HepG2 (cell line): Measurements from ENCODE around the gene BCAN. TPM values are rescaled to one million over a fixed set of nuclear protein-coding genes. Genes with fewer than 3 reads are reported as not detected.

Experiments
- CEBPB ChIP-seq: IDR thresholded peaks from 2 replicates; pipeline ENCODE4 v1.6.1; 2011; ENCODE audit warnings: low read depth, low read length, improper control_type of control experiment, borderline replicate concordance
- CREB3 ChIP-seq: sonication (generic); formaldehyde crosslinking; IDR thresholded peaks from 2 replicates; pipeline ENCODE4 v1.5.0; 2020; ENCODE audit warnings: missing genetic modification reagents
- FOSL1 ChIP-seq: sonication (generic); formaldehyde crosslinking; IDR thresholded peaks from 2 replicates; pipeline ENCODE4 v1.9.0; 2021; ENCODE audit warnings: missing genetic modification reagents, borderline replicate concordance
- HNRNPLL ChIP-seq: fragments of 200-400 bp; formaldehyde crosslinking; IDR thresholded peaks from 2 replicates; pipeline ENCODE4 v1.6.1; 2017; ENCODE audit warnings: mild to moderate bottlenecking, low read depth, low read length; ENCODE audit not compliant: poor library complexity, severe bottlenecking
- HOXA9 ChIP-seq: sonication (generic); formaldehyde crosslinking; IDR thresholded peaks from 2 replicates; pipeline ENCODE4 v1.8.1; 2022; ENCODE audit warnings: missing genetic modification reagents, mild to moderate bottlenecking, moderate library complexity, borderline replicate concordance
- MTF1 ChIP-seq: sonication (generic); formaldehyde crosslinking; IDR thresholded peaks from 2 replicates; pipeline ENCODE4 v1.5.0; 2020; ENCODE audit warnings: missing genetic modification reagents
- RBFOX2 ChIP-seq: fragments of 200-400 bp; formaldehyde crosslinking; IDR thresholded peaks from 2 replicates; pipeline ENCODE4 v1.6.1; 2017; ENCODE audit warnings: low read depth, mild to moderate bottlenecking, low read length
- TEAD2 ChIP-seq: sonication (generic); formaldehyde crosslinking; IDR thresholded peaks from 2 replicates; pipeline ENCODE4 v1.9.0; 2021; ENCODE audit warnings: missing genetic modification reagents
- ZNF280D ChIP-seq: sonication (generic); formaldehyde crosslinking; IDR thresholded peaks from 2 replicates; pipeline ENCODE4 v1.5.1; 2020; ENCODE audit warnings: mild to moderate bottlenecking, missing genetic modification reagents
- ZNF407 ChIP-seq: sonication (generic); formaldehyde crosslinking; IDR thresholded peaks from one replicate; pipeline ENCODE4 v1.5.1; 2020; ENCODE audit warnings: mild to moderate bottlenecking, missing genetic modification reagents; ENCODE audit errors: not compliant biosample characterization
- ZNF672 ChIP-seq: sonication (generic); formaldehyde crosslinking; IDR thresholded peaks from 2 replicates; pipeline ENCODE4 v1.8.1; 2022; ENCODE audit warnings: missing genetic modification reagents
- ZNF790 ChIP-seq: sonication (generic); formaldehyde crosslinking; IDR thresholded peaks from 2 replicates; pipeline ENCODE4 v1.8.0; 2022; ENCODE audit warnings: missing genetic modification reagents, mild to moderate bottlenecking, borderline replicate concordance
- ZSCAN12 ChIP-seq: sonication (generic); formaldehyde crosslinking; IDR thresholded peaks from 2 replicates; pipeline ENCODE4 v1.9.0; 2021; ENCODE audit warnings: mild to moderate bottlenecking, missing genetic modification reagents
- ZZZ3 ChIP-seq: sonication (generic); formaldehyde crosslinking; IDR thresholded peaks from 2 replicates; pipeline ENCODE4 v1.4.0; 2020; ENCODE audit warnings: missing genetic modification reagents, mild to moderate bottlenecking, borderline replicate concordance
- polyA plus RNA-seq, 8 experiments: library from polyadenylated mRNA; depleted of rRNA in 3 of 8; stranded (reverse) in 7 of 8; unstranded in 1 of 8; fragments of >200 nt; fragmentation: Illumina TruSeq in 4 of 8; extraction: Trizol in 4 of 8; gene quantifications; 2 replicates each; pipeline versions ENCODE4 v1.2.1 to v1.2.3, GENCODE V29; 2011 to 2016; ENCODE audit warnings: low read depth in 4 of 8, missing spikeins in 1 of 8, mixed read lengths in 1 of 8; ENCODE audit not compliant: insufficient read depth in 1 of 8
- total RNA-seq, 5 experiments: library from RNA; depleted of rRNA; stranded (reverse); fragments of >200 nt; fragmentation: Illumina TruSeq; extraction: Trizol; gene quantifications; 2 replicates each; pipeline ENCODE4 v1.2.3, GENCODE V29; 2016; ENCODE audit warnings: low read depth in 1 of 5

BCAN gene
- total and polyA plus RNA-seq, 2 of the 13 experiments (the other 11 are each of a cell fraction or from before 2014, with no cell fraction given) = not detected

- no peak for TF ChIP-seq CREB3 (CRISPR knock-in tag)
- no peak for TF ChIP-seq ZNF407 (CRISPR knock-in tag)
- TF ChIP-seq TEAD2 (CRISPR knock-in tag) = no peak
- TF ChIP-seq ZNF280D = no peak
- no peak for TF ChIP-seq MTF1 (CRISPR knock-in tag)
- peak; percentile 77 for TF ChIP-seq HNRNPLL
- TF ChIP-seq HOXA9 (CRISPR knock-in tag) = no peak
- peak; percentile 94 for TF ChIP-seq RBFOX2
- TF ChIP-seq ZSCAN12 (CRISPR knock-in tag) = no peak
- TF ChIP-seq ZNF672 (CRISPR knock-in tag) = 0 out of 2 replicates have a peak, but pooled peaks have one; percentile 64
- peak; percentile 14; the same call in 1 of the 2 replicates for TF ChIP-seq ZZZ3 (CRISPR knock-in tag)
- TF ChIP-seq FOSL1 (CRISPR knock-in tag) = no peak; the same call in 1 of the 2 replicates
- TF ChIP-seq CEBPB = no peak
- 0 out of 2 replicates have a peak, but pooled peaks have one; percentile 39 for TF ChIP-seq ZNF790 (CRISPR knock-in tag)
These were observed 18.3 kb downstream of the BCAN start (continued) for GRCh38 chr1:156659988-156660751.
